ENCODE data around the gene USP25. TPM values are rescaled to one million over a fixed set of nuclear protein-coding genes. Genes with fewer than 3 reads are reported as not detected.
A peak's percentile ranks its signal among the peaks of the same experiment; 100 is the strongest.

The USP25 gene
- total and polyA plus RNA-seq, 9 of the 15 experiments (the other 6 are each of a cell fraction or from before 2014, with no cell fraction given) = 7.8 to 44.9 (median 31.4) TPM

DNA sequence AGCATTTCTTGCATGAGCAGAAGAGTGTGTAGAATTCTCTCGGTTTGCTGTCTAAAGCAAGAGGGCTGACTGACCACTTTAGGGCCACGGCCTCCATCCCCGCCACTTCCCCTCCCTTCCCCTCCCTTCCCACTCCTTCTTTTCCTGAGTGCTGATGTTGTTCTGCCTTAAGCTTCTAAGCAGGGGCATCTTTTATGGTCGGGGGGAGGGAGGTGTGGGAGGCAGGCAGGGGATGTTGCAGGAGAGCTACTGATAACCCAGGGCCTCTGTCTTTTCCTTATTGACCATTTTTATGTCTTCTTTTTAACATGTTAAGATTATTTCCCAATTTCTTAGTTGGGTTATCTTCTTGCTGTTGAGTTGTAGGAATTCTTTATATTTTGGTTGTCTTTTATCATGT, 15.1 kb downstream of the USP25 start (continued):
- TF ChIP-seq, protein P1, sequence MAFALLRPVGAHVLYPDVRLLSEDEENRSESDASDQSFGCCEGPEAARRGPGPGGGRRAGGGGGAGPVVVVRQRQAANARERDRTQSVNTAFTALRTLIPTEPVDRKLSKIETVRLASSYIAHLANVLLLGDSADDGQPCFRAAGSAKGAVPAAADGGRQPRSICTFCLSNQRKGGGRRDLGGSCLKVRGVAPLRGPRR (CRISPR knock-in tag; IDR thresholded peaks at IDR 0.05) = no peak
- TF ChIP-seq, protein P2, sequence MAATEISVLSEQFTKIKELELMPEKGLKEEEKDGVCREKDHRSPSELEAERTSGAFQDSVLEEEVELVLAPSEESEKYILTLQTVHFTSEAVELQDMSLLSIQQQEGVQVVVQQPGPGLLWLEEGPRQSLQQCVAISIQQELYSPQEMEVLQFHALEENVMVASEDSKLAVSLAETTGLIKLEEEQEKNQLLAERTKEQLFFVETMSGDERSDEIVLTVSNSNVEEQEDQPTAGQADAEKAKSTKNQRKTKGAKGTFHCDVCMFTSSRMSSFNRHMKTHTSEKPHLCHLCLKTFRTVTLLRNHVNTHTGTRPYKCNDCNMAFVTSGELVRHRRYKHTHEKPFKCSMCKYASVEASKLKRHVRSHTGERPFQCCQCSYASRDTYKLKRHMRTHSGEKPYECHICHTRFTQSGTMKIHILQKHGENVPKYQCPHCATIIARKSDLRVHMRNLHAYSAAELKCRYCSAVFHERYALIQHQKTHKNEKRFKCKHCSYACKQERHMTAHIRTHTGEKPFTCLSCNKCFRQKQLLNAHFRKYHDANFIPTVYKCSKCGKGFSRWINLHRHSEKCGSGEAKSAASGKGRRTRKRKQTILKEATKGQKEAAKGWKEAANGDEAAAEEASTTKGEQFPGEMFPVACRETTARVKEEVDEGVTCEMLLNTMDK (IDR thresholded peaks at IDR 0.05; ENCODE audit: borderline replicate concordance, insufficient read depth, low read depth, low read length, poor library complexity, severe bottlenecking) = no peak
- no peak for TF ChIP-seq CREM (IDR thresholded peaks at IDR 0.05; ENCODE audit: low read depth)
- TF ChIP-seq FOXP1 (CRISPR knock-in tag; IDR thresholded peaks at IDR 0.05) = no peak
- no peak for TF ChIP-seq HEY1 (CRISPR knock-in tag; IDR thresholded peaks at IDR 0.05; ENCODE audit: borderline replicate concordance)
- TF ChIP-seq ZNF583 (CRISPR knock-in tag; IDR thresholded peaks at IDR 0.05) = no peak
- TF ChIP-seq TCF3 (CRISPR knock-in tag; IDR thresholded peaks at IDR 0.05) = peak; percentile 10; the same call in 1 of the 2 replicates
- TF ChIP-seq, protein P3, sequence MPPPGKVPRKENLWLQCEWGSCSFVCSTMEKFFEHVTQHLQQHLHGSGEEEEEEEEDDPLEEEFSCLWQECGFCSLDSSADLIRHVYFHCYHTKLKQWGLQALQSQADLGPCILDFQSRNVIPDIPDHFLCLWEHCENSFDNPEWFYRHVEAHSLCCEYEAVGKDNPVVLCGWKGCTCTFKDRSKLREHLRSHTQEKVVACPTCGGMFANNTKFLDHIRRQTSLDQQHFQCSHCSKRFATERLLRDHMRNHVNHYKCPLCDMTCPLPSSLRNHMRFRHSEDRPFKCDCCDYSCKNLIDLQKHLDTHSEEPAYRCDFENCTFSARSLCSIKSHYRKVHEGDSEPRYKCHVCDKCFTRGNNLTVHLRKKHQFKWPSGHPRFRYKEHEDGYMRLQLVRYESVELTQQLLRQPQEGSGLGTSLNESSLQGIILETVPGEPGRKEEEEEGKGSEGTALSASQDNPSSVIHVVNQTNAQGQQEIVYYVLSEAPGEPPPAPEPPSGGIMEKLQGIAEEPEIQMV (tag; conservative IDR thresholded peaks at IDR 0.05; ENCODE audit: low read depth) = no peak
- TF ChIP-seq, protein P4, sequence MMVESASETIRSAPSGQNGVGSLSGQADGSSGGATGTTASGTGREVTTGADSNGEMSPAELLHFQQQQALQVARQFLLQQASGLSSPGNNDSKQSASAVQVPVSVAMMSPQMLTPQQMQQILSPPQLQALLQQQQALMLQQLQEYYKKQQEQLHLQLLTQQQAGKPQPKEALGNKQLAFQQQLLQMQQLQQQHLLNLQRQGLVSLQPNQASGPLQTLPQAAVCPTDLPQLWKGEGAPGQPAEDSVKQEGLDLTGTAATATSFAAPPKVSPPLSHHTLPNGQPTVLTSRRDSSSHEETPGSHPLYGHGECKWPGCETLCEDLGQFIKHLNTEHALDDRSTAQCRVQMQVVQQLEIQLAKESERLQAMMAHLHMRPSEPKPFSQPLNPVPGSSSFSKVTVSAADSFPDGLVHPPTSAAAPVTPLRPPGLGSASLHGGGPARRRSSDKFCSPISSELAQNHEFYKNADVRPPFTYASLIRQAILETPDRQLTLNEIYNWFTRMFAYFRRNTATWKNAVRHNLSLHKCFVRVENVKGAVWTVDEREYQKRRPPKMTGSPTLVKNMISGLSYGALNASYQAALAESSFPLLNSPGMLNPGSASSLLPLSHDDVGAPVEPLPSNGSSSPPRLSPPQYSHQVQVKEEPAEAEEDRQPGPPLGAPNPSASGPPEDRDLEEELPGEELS (CRISPR knock-in tag; IDR thresholded peaks at IDR 0.05; ENCODE audit: borderline replicate concordance) = no peak
- TF ChIP-seq NR2C1 (IDR thresholded peaks at IDR 0.05) = no peak
- no peak for TF ChIP-seq NR2C1 (tag; IDR thresholded peaks at IDR 0.05)
- TF ChIP-seq ZFPM2 (CRISPR knock-in tag; IDR thresholded peaks at IDR 0.05) = no peak
- no peak for TF ChIP-seq ZNF124 (CRISPR knock-in tag; IDR thresholded peaks at IDR 0.05)
- no peak for TF ChIP-seq ZNF232 (CRISPR knock-in tag; IDR thresholded peaks at IDR 0.05)
- no peak for TF ChIP-seq POLR2AphosphoS2 (IDR thresholded peaks at IDR 0.05; ENCODE audit: low read length)
- no peak for TF ChIP-seq BRCA1 (IDR thresholded peaks at IDR 0.05)
- no peak for TF ChIP-seq BRCA1 (CRISPR knock-in tag; IDR thresholded peaks at IDR 0.05)
- TF ChIP-seq, protein P5, sequence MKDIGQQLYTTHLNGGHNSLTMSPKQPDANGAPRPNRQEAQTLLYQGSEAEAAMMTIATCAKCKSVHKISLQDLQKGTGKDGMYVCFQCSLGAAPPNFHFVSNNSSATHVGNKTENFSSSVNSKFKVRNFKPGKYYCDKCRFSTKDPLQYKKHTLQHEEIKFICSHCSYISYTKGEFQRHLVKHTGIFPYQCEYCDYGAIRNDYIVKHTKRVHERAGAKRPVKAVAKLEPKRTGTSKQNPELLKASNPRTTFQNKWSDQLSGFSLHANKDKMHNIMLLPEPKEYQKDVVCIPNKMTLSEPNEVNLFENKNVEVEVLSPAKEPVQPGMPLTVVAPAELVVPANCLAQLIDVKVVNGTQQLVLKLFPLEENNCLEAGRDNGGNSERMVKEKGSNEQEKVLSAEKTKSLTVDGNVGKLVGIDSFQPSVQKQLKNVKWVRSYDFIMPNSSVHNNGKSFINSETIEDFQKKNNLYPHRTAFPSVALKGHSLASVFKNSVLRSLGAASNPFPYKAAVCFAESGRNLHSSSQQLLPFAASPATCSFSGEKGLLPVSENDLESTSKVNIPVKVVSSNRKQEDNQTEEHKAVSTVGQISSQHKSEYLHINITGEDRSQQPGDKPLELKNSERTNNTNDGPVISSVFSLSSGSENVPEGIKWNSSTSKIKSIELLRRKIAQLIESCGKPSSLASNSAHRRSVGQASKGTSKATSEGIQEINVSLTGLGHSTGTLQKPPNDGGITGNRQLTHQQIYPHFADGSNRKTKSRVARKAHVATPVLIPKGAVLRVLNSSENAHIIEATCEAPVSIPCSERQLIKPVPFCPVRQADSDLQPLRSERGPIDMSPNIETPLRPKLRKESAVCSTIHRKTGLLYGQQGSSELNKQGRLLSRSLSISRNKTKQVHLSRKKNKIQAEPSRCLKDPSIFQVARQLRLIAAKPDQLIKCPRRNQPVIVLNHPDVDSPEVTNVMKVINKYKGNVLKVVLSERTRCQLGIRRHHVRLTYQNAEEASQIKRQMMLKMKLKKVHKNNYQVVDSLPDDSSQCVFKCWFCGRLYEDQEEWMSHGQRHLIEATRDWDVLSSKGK (CRISPR knock-in tag; IDR thresholded peaks at IDR 0.05) = no peak
